ENCODE data around the gene ZNF331.

GRCh38 chr19:53595510-53595867 lies 57.5 kb downstream of the ZNF331 start:
- TF ChIP-seq POLR2A (IDR thresholded peaks at IDR 0.05; ENCODE audit: low read depth, low read length): no peak
- TF ChIP-seq TAF1 (IDR thresholded peaks at IDR 0.05; ENCODE audit: low read depth, low read length): no peak
- no peak for TF ChIP-seq POLR2AphosphoS5 (IDR thresholded peaks at IDR 0.05; ENCODE audit: low read depth, low read length)
- no peak for TF ChIP-seq SPI1 (IDR thresholded peaks at IDR 0.05; ENCODE audit: low read depth, low read length)
- no peak for TF ChIP-seq POU2F2 (IDR thresholded peaks at IDR 0.05; ENCODE audit: low read depth, low read length)
